ENCODE measurements around the gene ADAMTS14.
"Not testable (repeated sequence)": the region's sequence is repeated elsewhere in the genome, so short reads cannot be mapped to it uniquely, and the experiment has no call there.

ADAMTS14 gene

GRCh38 chr10:70769121-70769520, 96.8 kb downstream of the ADAMTS14 start:
- TF ChIP-seq CTCF (IDR thresholded peaks at IDR 0.05) (no peak), ZFX (IDR thresholded peaks at IDR 0.05; ENCODE audit: borderline replicate concordance) (no peak)
- H3K27ac ChIP-seq: no peak overlapping the region

GRCh38 chr10:70770001-70770400, 97.7 kb downstream of the ADAMTS14 start:
- no peak overlapping the region for H3K27ac ChIP-seq
- no peak for TF ChIP-seq ZFX (IDR thresholded peaks at IDR 0.05; ENCODE audit: borderline replicate concordance)
- TF ChIP-seq CTCF (IDR thresholded peaks at IDR 0.05): no peak

- H3K27ac ChIP-seq: not testable (repeated sequence)
Observed at GRCh38 chr10:70770516-70770915, 98.2 kb downstream of the ADAMTS14 start.

GRCh38 chr10:70771311-70772194, 99.2 kb downstream of the ADAMTS14 start:
- TF ChIP-seq CTCF (IDR thresholded peaks at IDR 0.05): no peak
- no peak for TF ChIP-seq ZFX (IDR thresholded peaks at IDR 0.05; ENCODE audit: borderline replicate concordance)
- H3K27ac ChIP-seq: no peak overlapping the region

- H3K27ac ChIP-seq: no peak overlapping the region
- TF ChIP-seq CTCF (IDR thresholded peaks at IDR 0.05) (no peak), ZFX (IDR thresholded peaks at IDR 0.05; ENCODE audit: borderline replicate concordance) (no peak)
Observed at GRCh38 chr10:70772627-70773026, 100.3 kb downstream of the ADAMTS14 start.

GRCh38 chr10:70773461-70773860, 101.2 kb downstream of the ADAMTS14 start:
- TF ChIP-seq CTCF (IDR thresholded peaks at IDR 0.05): no peak
- TF ChIP-seq ZFX (IDR thresholded peaks at IDR 0.05; ENCODE audit: borderline replicate concordance): no peak

GRCh38 chr10:70773965-70774809, 101.9 kb downstream of the ADAMTS14 start:
- peak overlapping the region; percentile 59; the same call in 1 of the 2 replicates for H3K27ac ChIP-seq
- no peak for TF ChIP-seq CTCF (IDR thresholded peaks at IDR 0.05)
- TF ChIP-seq ZFX (IDR thresholded peaks at IDR 0.05; ENCODE audit: borderline replicate concordance): no peak

More at GRCh38 chr10:70773461-70773860, 101.2 kb downstream of the ADAMTS14 start:
- no peak overlapping the region for H3K27ac ChIP-seq

Measured in 22Rv1 (cell line).